ACHN (cell line): ENCODE results near the gene LAMC3.
"Not testable (repeated sequence)": the region's sequence is repeated elsewhere in the genome, so short reads cannot be mapped to it uniquely, and the experiment has no call there.

Source experiments
- DNase-seq: peaks from one replicate; pipeline ENCODE4 v3.0.0-alpha.2; 2015
- in situ Hi-C: cut with HindIII; loops from 2 replicates; pipeline ENCODE4 v1.10.0; 2017; ENCODE audit warnings: low sequenced_read_pairs, low pct_ligation_motif_present, low pct_unique_long_range_greater_than_20kb

Gene LAMC3

DNA sequence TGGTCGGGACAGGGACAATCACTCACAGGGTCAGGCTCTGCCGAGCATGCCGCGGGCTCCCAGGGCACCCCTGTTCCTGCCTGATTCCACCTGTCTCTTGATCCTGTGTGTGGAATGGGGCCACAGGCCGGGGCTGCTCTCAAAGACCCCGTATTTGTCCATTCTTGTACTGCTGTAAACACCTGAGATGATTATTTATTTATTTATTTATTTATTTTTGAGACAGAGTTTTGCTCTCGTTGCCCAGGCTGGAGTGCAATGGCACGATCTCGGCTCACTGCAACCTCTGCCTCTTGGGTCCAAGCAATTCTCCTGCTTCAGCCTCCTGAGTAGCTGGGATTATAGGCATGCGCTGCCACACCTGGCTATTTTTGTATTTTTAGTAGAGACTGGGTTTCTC, 25.8 kb downstream of the LAMC3 start:
- in situ Hi-C loops, result not testable (repeated sequence)

DNA sequence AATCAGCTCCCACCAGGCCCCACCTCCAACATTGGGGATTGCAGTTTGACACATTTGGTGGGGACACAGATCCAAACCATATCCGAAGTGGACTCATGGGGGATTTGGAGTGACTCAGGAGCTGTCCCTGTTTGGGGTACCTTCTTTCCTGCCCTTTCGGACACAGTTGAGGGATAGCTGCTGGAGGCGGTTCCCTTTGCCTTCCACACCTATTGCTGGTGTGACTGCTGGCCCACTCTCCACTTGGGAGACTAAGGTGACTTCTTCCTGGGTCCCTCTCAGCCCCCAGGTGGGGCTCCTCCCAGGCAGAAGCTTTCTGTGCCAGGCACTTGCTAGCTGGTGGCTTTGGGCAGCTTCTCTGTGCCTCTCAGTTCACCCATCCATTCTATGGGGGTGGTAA, 26.6 kb downstream of the LAMC3 start:
- in situ Hi-C loops, result no loop called here
- no peak for DNase-seq

More for the DNA sequence above, 25.8 kb downstream of the LAMC3 start:
- DNase-seq, result not testable (repeated sequence)

DNA sequence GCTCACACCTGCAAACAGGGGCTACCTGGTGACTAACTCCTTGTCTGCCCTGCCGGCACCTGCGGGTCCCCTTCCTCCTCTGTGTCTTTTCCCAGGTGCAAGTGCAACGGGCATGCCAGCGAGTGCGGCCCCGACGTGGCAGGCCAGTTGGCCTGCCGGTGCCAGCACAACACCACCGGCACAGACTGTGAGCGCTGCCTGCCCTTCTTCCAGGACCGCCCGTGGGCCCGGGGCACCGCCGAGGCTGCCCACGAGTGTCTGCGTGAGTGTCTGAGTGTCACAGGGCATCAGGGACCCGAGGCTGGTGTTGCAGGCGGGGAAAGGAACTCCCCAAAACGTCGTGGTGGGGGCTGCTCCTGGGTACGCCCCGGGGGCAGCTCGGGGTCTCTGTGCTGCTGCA, 27.1 kb downstream of the LAMC3 start:
- no peak for DNase-seq

DNA sequence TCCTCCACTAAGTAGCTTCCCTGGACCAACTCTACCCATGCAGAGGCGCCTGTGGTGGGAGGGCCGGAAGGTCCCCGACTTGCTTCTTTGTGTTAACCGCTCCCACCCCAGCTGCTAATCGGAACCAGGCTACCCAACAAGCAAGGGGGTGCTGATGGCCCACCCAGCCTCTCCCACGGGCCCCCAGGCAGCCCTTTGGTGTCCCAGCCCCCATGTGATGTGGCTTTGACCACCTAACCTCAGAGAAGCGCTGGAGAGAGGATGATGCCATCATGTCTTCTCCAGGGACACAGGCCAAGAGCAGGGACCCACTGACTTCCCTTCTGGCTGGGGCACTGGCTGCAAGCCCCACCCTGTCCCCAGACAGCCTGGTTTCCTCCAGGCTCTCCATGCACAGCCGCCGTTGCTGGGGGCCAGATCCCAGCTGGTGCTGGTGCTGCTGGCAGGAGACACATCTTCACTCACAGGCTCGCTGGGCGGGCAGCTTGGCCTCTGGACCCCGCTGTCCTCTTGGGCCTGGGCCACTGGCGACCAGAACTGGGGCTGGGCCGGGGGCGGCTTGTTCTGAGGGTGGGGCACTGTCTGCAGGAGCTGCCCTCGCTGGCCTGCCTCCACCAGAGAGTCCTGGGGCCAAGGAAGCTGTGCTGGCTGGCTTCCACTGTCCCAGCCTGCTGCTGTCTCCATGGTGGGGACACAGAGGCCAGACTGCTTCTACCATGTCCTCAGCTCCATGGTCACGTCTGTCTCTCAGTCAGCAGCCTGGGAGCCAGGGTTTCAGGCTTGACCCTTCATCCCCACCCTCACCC, 27.8 kb downstream of the LAMC3 start:
- no peak for DNase-seq
- in situ Hi-C loops, result no loop called here

More for the DNA sequence above, 27.1 kb downstream of the LAMC3 start:
- in situ Hi-C loops, result no loop called here

DNA sequence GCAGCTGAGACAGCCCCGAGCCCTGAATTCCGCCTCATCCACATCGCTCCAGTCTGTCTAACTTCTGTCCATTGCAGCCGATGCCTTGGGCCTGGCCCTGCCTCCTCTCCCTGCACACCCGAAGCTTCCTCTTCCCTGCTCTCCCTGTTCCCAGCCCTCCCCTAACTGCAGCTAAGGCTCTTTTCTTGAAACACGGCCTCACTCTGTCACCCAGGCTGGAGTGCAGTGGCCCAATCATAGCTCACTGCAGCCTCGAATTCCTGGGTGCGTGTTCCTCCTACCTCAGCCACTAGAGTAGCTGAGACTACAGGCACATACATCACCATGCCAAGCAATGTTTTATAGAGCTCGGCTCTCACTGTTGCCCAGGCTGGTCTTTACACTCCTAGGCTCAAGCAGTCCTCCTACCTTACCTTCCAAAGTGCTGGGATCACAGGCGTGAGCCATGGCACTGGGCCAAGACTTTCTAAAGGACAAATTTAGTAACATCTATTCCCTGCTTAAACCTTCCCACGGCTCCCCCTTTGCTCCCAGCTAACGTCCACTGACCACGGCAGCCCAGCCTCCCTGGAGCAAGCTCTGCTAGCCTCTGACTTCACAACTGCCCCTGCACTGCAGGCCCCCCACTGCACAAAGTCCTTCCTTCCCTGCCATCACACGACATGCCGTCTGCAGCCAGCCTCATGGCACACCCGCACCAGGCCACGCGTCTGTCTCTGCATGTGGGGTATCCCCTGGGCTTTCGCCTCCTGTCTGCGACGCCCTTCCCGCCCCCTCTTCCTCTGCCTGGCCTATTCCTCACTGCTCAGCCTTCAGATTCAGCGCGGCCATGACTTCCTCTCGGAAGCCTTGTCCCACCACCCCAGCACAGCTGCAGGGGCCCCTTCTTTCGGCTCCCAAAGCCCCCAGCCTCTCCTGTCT, 28.6 kb downstream of the LAMC3 start:
- DNase-seq, result no peak

DNA sequence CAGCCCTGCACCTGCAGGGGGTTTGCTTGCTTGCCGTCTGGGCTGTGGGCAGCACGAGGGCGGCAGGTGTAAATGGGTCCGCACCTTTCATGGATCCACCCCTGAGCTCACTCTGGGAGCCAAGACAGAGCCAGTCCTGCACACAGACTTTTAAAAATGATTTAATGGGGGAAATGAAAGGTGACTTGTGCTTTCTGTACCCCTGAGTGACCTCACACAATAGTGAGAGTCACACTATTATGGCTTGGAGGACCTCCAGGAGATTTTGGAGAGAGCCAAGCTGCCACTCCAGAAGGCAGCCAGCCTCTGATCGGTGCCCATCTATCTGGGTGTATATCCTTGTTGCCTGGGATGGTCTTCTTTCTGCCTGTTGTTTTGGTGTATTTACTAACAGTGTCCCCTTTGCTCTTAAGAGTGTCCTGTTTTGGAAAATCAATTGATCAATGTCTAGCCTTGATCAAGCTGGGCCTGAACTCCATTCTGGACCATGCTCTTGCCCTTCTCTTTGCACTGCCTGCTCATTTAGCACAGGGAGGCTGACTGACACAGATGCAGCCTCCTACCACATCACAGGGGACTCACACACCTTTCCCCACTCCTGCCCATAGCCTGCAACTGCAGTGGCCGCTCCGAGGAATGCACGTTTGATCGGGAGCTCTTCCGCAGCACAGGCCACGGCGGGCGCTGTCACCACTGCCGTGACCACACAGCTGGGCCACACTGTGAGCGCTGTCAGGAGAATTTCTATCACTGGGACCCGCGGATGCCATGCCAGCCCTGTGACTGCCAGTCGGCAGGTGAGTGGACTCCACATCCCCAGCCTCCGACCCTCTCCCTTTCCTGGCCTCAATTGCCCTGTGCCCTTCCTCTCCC, 29.5 kb downstream of the LAMC3 start:
- in situ Hi-C loops, result no loop called here

More for the DNA sequence above, 28.6 kb downstream of the LAMC3 start:
- in situ Hi-C loops, result no loop called here

DNA sequence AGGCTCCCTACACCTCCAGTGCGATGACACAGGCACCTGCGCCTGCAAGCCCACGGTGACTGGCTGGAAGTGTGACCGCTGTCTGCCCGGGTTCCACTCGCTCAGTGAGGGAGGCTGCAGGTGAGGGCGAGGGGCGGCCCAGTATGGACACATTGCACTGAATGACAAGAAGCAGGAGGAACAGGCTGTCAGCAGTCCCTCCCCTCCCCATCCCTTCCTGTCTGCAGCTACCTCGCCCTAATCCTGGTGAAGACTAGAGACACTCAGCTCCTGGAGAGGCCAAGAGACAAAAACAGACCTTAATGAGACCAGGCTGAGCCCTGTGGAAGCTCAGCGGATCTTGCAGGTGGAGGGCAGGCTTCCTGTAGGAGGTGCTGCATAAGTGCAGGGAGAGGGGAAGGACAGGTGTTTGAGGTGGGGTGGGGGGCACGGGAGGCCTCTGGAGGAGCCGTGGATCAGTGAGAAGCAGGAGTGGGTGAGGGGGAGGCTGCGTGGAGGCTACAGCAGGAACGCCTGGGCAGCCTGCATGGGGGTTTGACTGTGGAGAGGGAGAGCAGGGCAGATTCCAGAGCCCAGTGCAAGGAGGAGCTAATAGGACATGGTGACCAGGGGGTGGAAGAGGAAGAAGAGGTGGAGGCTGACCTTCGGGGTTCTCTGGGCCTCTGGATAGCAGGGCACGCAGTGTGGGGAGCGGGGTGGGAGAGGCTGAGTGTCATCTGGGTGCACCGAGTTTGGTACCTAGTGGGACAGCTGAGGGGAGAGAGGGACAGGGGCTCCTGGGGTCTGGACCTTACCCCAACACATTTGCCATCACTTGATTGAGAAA, 30.4 kb downstream of the LAMC3 start:
- in situ Hi-C loops, result no loop called here
- no peak for DNase-seq

More for the DNA sequence above, 29.5 kb downstream of the LAMC3 start:
- no peak for DNase-seq

DNA sequence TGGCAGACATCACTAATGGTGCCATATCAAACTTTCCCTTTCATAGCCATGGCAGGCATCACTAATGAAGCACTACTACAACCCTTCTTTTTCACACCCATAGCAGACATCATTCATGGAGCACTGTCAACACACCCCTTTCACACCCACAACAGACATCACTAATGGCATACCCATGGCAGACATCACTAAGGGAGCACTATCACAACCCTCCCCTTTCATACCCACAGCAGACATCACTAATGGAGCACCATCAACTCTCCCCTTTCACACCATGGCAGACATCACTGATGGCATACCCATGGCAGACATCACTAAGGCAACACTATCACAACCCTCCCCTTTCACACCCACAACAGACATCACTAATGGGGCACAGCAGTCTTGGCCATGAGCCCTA, 33.7 kb downstream of the LAMC3 start:
- no peak for DNase-seq
- in situ Hi-C loops, result no loop called here

DNA sequence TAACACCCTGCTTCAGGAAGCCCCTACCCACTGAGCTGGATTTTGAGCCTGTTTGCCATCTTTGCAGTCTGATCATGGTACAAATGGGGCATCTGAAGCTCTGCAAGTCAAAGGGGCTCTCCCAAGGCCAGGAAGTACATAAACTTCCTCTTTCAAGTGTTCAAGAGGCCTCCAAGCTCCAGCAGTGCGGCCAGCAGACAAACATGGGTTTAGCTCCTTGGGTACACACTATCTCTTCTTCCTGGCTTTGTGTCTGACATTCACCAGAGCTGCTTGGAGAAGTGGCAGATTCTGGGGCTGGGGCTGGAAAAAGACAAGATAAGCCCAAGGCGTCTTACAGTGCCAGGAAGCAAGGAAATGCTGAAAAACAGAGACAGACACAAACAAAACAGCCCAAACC, 34.1 kb downstream of the LAMC3 start:
- in situ Hi-C loops, result no loop called here
- DNase-seq, result no peak

DNA sequence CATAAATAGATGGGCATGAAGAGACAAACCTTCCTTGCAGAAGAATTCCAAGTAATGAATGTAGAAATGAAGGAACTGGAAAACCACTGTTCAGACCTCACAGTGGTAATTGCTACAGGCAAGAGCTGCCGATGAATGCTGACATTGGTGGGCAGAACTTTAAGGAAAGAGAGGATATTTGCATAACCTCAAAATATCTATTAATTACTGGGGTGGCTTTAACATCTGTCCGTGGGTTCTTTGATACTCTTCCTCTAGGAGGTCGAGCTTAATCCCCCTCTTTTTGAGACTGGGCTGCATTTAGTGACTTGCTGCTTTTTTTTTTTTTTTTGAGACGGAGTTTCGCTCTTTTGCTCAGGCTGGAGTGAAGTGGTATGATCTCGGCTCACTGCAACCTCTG, 34.7 kb downstream of the LAMC3 start:
- DNase-seq, result no peak
- in situ Hi-C loops, result no loop called here

DNA sequence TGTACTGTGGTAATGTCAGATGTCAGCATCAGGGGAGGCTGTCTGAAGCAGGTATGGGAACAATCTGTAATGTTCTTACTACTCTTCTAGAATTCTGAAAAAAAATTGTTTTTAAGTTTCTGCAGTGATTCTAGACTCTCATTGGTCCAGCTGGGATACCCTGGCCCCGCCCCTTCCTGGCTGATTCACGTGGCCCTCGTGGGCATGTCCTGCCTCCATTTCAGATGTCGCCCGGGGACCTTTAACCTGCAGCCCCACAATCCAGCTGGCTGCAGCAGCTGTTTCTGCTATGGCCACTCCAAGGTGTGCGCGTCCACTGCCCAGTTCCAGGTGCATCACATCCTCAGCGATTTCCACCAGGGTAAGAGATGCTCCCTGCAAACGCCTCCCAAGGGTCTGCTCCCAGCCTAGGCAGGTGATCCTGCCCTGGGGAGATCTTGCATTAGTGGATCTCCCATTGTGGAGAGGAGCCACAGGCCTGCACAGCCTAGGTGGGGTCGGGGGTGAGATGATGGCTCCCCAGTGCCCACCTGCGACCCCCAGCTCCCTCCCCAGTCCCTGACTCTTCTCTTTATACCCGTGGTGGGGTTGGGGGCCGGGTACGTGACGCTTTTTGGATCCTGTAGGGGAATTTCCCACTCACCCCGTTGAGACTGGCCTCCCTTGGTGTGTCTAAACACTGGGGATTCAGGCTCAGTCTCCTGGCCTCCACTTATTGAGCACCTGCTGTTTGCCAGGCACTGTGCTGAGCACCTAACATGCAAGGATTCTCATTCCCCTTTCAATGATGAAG, 36.5 kb downstream of the LAMC3 start:
- DNase-seq, result no peak
- in situ Hi-C loops, result no loop called here

DNA sequence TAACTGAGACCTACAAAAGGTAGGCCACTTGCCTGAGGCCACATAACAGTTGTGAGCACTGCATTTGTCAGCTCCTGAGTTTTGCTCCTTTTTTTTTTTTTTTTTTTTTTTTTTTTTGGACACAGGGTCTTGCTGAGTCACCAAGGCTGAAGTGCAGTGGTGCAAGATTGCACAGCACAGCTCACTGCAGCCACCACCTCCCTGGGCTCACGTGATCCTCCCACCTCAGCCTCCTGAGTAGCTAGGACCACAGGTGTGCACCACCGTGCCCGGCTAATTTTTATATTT, 37.1 kb downstream of the LAMC3 start:
- DNase-seq, result no peak
- in situ Hi-C loops, result no loop called here

DNA sequence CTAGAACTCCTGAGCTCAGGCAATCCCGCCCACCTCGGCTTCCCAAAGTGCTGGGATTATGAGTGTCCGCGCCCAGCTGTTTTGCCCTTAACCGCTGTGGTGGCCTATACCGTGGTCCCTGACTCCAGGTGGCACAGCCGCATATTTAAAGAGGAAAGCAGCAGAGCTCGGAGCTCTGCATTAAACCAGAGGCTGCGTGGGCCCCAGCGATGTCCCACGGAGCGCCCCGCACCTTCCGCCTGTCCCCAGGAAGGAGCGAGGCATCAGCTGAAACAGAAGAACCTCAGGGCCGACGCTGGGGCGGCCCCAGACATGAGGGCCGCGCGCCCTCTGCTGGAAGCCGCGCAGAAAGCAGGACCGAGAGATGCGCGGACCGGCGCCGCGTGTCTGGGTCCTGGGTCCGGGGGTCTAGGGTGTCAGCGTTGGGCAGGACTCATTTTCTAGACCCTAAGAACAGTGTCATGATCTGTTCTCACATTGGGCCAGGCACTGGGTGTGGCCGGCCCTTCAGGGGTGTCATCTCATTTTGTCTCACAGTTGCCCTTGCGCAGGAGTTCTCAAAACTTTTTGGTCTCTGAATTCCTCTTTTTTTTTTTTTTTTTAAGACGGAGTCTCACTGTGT, 37.7 kb downstream of the LAMC3 start:
- peak; percentile 60 for DNase-seq
- in situ Hi-C loops, result no loop called here

DNA sequence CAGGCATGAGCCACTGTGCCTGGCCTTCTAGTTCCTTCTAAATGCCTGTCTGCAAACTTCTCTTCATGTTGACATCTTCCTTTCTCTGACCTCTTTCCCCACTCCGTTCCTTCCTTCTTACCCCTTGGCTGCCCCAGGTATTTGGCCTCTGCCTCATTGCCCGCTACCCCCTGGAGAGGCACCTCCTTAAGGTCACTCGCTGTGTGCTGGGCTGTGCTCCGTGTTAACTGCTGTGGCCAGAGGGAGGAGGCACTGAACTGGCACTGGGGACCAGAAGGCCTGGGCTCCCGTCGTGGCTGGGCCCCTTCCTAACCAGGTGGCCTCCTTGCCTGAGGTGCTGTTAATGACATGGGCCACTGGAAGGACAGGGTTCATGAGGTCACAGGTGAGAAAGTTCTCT, 39.4 kb downstream of the LAMC3 start:
- in situ Hi-C loops, result no loop called here
- DNase-seq, result no peak

DNA sequence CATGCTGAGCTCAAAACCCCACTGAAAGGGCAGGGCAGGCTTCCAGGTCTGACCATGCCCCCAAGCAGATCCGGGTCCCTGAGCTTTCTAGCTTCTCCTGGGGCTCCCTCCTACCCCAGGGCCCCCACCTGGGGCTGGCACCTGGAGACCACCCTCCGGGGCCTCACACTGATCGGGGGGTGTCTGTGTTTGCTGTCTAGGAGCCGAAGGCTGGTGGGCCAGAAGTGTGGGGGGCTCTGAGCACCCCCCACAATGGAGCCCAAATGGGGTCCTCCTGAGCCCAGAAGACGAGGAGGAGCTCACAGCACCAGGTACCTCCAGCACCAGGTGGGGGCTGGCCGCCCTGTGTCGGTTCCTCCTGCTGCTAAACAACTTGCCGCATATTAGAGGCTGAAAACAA, 39.8 kb downstream of the LAMC3 start:
- DNase-seq, result no peak
- in situ Hi-C loops, result no loop called here

DNA sequence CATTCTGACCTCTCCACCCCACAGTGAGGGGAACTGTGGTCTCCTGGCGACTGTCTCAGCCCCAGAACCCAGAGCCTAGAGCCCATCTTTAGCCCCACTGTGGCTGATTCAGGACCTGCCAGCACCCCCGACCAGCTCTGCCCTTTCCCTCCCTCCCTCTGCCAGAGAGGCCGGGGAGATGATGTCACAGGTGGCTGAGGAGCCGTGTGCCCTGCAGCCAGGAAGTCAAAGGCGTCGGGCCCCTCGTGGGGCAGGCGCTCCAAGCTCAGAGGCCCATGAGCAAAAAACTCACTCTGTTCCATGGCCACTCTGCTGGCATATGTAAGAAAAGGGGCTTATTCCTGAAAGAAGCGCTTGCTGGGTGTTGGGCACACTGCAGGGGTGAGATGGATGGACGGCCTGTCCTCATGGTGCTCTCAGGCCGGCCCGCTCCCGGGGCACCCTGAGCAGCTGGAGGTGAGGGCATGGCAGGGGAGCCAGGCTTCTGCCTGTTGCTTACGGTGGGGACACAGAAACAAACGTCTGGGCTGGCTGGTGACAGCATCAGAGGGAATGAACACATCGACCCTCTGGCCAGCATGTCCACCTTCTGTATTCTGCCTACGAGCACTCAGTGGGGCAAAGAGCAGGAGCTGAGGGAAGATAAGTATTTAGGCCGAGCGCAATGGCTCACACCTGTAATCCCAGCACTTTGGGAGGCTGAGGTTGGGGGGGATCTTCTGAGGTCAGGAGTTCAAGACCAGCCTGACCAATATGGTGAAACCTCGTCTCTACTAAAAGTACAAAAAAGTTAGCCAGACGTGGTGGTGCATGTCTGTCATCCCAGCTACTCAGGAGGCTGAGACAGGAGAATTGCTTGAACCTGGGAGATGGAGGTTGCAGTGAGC, 41.1 kb downstream of the LAMC3 start:
- no peak for DNase-seq
- in situ Hi-C loops, result no loop called here
